Adrenal gland (tissue), 12 donors: ENCODE measurements around the gene ARHGAP26. TPM values are rescaled to one million over a fixed set of nuclear protein-coding genes. Genes with fewer than 3 reads are reported as not detected.
"Not testable (repeated sequence)": the region's sequence is repeated elsewhere in the genome, so short reads cannot be mapped to it uniquely, and the experiment has no call there.

ENCODE experiments used
- DNase-seq, 7 donors: peaks; one replicate each; pipeline ENCODE4 v3.0.0-alpha.2; 2019 to 2020
- H3K27ac ChIP-seq, 5 donors: fragments of 200-600 bp; sonication (generic) in 4 of 5; 1 replicate in 3 of 5; 2 replicates in 2 of 5; pipeline versions ENCODE4 v1.5.1 to v1.8.0; 2016 to 2020; ENCODE audit warnings: mild to moderate bottlenecking in 1 of 5
- H3K27me3 ChIP-seq: fragments of 200-600 bp; 2 replicates; pipeline ENCODE4 v1.8.0; 2021
- H3K36me3 ChIP-seq, 2 donors: fragments of 200-600 bp; replicated peaks in 1 of 2; 1 replicate in 1 of 2; 2 replicates in 1 of 2; pipeline versions ENCODE4 v1.5.1 to v1.8.0; 2018 to 2022
- H3K4me1 ChIP-seq, 2 donors: fragments of 200-600 bp; replicated peaks in 1 of 2; 1 replicate in 1 of 2; 2 replicates in 1 of 2; pipeline versions ENCODE4 v1.5.1 to v1.8.0; 2018 to 2021
- H3K4me3 ChIP-seq, 4 donors: fragments of 200-600 bp; sonication (generic) in 3 of 4; one replicate each; pipeline ENCODE4 v1.5.1; 2016 to 2018
- H3K9me3 ChIP-seq, 3 donors: fragments of 200-600 bp; sonication (generic) in 1 of 3; replicated peaks in 1 of 3; 1 replicate in 2 of 3; 2 replicates in 1 of 3; pipeline versions ENCODE4 v1.5.1 to v1.8.0; 2016 to 2021
- POLR2A ChIP-seq, 2 donors: fragments of 450-650 bp; IDR thresholded peaks; one replicate each; pipeline ENCODE4 v1.6.1; 2017; ENCODE audit warnings: antibody characterized with exemption in 2 of 2, mild to moderate bottlenecking in 2 of 2, moderate library complexity in 1 of 2
- WGBS, 4 donors: extraction: QIAGEN DNeasy Blood & Tissue Kit in 2 of 4; methylation state at CpG; one replicate each; pipeline versions ENCODE4 v1.1.5 to v1.1.7; 2013 to 2017; 5-methylcytosine and 5-hydroxymethylcytosine counted together
- intact Hi-C, 2 donors: fragments of 100-400 bp; cut with DNase I; formaldehyde crosslinking; loops; one replicate each; pipeline versions ENCODE4 v1.14.1 to v1.15.0; 2022 to 2023
- polyA plus RNA-seq, 3 donors: library from polyadenylated mRNA; stranded (reverse); fragments of 200-250 nt in 2 of 3; fragments of 350-450 nt in 1 of 3; fragmentation: Illumina TruSeq in 1 of 3; extraction: RNeasy Lipid Tissue Mini Kit (QIAGEN cat#74804) in 1 of 3; gene quantifications; one replicate each; pipeline ENCODE4 v1.2.3, GENCODE V29; 2013 to 2014
- total RNA-seq, 9 donors: library from RNA; depleted of rRNA in 4 of 9; stranded (reverse); fragments of >200 nt in 4 of 9; fragments of 120-200 nt in 1 of 9; fragmentation: NEBNext Ultra II Directional in 1 of 9; extraction: Animal tissue kit (Norgen Biotek cat#: 25700) in 1 of 9; gene quantifications; one replicate each; pipeline versions ENCODE4 v1.1.0 to v1.2.4, GENCODE V29; 2013 to 2023
- TF ChIP-seq, protein P1 (sequence below), 6 experiments: fragments of 450-650 bp in 4 of 6; fragments of 200-600 bp in 2 of 6; sonication (generic) in 1 of 6; IDR thresholded peaks; 1 replicate in 5 of 6; 2 replicates in 1 of 6; pipeline versions ENCODE4 v1.5.1 to v1.8.0; 2016 to 2021; ENCODE audit warnings: antibody characterized with exemption in 6 of 6, mild to moderate bottlenecking in 2 of 6, moderate library complexity in 1 of 6
- donor health status: healthy with polysubstance abuse.
- donor health status: Bipolar disorder and iron deficiency.
- donor health status: DM: yes; HTN: yes; CAD: no.
- donor health status: DM: no; HTN: no; CAD: no.
- donor health status: DM: no; HTN: no; CAD: no.
- donor health status: DM: yes; HTN: yes; CAD: no.

The ARHGAP26 gene
- total and polyA plus RNA-seq, 12 donors: 3.0 to 21.7 (median 10.8) TPM

- TF ChIP-seq, protein P1, sequence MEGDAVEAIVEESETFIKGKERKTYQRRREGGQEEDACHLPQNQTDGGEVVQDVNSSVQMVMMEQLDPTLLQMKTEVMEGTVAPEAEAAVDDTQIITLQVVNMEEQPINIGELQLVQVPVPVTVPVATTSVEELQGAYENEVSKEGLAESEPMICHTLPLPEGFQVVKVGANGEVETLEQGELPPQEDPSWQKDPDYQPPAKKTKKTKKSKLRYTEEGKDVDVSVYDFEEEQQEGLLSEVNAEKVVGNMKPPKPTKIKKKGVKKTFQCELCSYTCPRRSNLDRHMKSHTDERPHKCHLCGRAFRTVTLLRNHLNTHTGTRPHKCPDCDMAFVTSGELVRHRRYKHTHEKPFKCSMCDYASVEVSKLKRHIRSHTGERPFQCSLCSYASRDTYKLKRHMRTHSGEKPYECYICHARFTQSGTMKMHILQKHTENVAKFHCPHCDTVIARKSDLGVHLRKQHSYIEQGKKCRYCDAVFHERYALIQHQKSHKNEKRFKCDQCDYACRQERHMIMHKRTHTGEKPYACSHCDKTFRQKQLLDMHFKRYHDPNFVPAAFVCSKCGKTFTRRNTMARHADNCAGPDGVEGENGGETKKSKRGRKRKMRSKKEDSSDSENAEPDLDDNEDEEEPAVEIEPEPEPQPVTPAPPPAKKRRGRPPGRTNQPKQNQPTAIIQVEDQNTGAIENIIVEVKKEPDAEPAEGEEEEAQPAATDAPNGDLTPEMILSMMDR (IDR thresholded peaks at IDR 0.05): no peak
- TF ChIP-seq POLR2A (IDR thresholded peaks at IDR 0.05): no peak
- Histone ChIP-seq H3K4me3 (no peak overlapping the region), H3K36me3 (no peaks in the 10 kb centered on the region), H3K27me3 (no peaks in the 10 kb centered on the region), H3K4me1 (peaks cover 6 to 19% of the 10 kb centered on the region in 2 donors), H3K9me3 (no peaks in the 10 kb centered on the region), H3K27ac (no peak overlapping the region)
- WGBS, 4 donors: 75 to 87% (median 80%) methylated on average over 6 of the region's 6 CpGs
- no peak for DNase-seq
- intact Hi-C loops: no loop called here
Measured at GRCh38 chr5:142998316-142999020, 228.3 kb downstream of the ARHGAP26 start.

DNA sequence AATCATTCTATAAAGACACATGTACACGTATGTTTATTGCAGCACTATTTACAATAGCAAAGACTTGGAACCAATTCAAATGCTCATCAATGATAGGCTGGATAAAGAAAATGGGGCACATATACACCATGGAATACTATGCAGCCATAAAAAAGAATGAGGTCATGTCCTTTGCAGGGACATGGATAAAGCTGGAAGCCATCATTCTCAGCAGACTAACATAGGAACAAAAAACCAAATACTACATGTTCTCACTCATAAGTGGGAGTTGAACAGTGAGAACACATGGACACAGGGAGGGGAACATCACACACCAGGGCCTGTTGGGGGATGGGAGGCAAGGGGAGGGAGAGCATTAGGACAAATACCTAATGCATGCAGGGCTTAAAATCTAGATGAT is 230.4 kb downstream of the ARHGAP26 start:
- not testable (repeated sequence) for H3K27ac ChIP-seq, H3K4me3 ChIP-seq, H3K36me3 ChIP-seq, DNase-seq, H3K9me3 ChIP-seq, H3K27me3 ChIP-seq
- intact Hi-C loops: loop anchor here (10.0 kb wide), 2 partner anchors 404 to 824 kb away; partner anchors contain the start of gene NR3C1 (in 1 of the 2)
- WGBS, 4 donors: 66 to 90% (median 82%) methylated on average over 1 of the region's 1 CpG
- peaks cover 6 to 22% of the 10 kb centered on the region in 2 donors for H3K4me1 ChIP-seq

- no peaks in the 10 kb centered on the region for H3K27me3 ChIP-seq
- TF ChIP-seq POLR2A (IDR thresholded peaks at IDR 0.05): no peak
- TF ChIP-seq, protein P1 (IDR thresholded peaks at IDR 0.05): no peak
- intact Hi-C loops: loop anchor here (10.0 kb wide), 2 partner anchors 403 to 823 kb away; partner anchors contain the start of gene NR3C1 (in 1 of the 2)
- H3K4me1 ChIP-seq: peaks cover 6 to 27% of the 10 kb centered on the region in 2 donors
- 49 to 64% (median 59%) methylated on average over 7 to 8 of the region's 8 CpGs for WGBS, 4 donors
- H3K27ac ChIP-seq: peak overlapping the region in 2 of 5 donors; percentile 53 to 63
- no peak overlapping the region for H3K4me3 ChIP-seq
- DNase-seq: no peak
- H3K36me3 ChIP-seq: no peaks in the 10 kb centered on the region
- no peaks in the 10 kb centered on the region for H3K9me3 ChIP-seq
Measured at GRCh38 chr5:143001764-143002351, 231.7 kb downstream of the ARHGAP26 start.

GRCh38 chr5:143002459-143003327 is 232.5 kb downstream of the ARHGAP26 start:
- Histone ChIP-seq H3K27ac (peak overlapping the region in 2 of 5 donors; percentile 53 to 63), H3K36me3 (no peaks in the 10 kb centered on the region), H3K4me3 (no peak overlapping the region), H3K4me1 (peaks cover 6 to 30% of the 10 kb centered on the region in 2 donors), H3K27me3 (no peaks in the 10 kb centered on the region), H3K9me3 (no peaks in the 10 kb centered on the region)
- intact Hi-C loops: loop anchor here (10.0 kb wide), 2 partner anchors 402 to 822 kb away; partner anchors contain the start of gene NR3C1 (in 1 of the 2)
- TF ChIP-seq, protein P1 (IDR thresholded peaks at IDR 0.05): peak; percentile 26 to 64 (median 54)
- TF ChIP-seq POLR2A (IDR thresholded peaks at IDR 0.05): no peak
- WGBS, 4 donors: 29 to 37% (median 36%) methylated on average over 7 of the region's 7 CpGs
- DNase-seq: peak in 5 of 7 donors; percentile 23 to 56 (median 35)
